Stimulated activated CD8-positive, alpha-beta memory T cell treated with anti-CD3 and anti-CD28 coated beads, Interleukin-4, amount 100 ng/mL, for 1 hour (primary cell): Measurements from ENCODE around the gene FNDC3A.
"Not testable (repeated sequence)": the region's sequence is repeated elsewhere in the genome, so short reads cannot be mapped to it uniquely, and the experiment has no call there.

Experiments used
- DNase-seq, 2 donors: peaks; one replicate each; pipeline ENCODE4 v3.0.0-alpha.2; 2020; ENCODE audit warnings: low read depth in 2 of 2, low spot score in 1 of 2

The FNDC3A gene

GRCh38 chr13:49040872-49041271 lies 65.2 kb downstream of the FNDC3A start:
- DNase-seq = no peak

GRCh38 chr13:49042476-49042875 lies 66.8 kb downstream of the FNDC3A start:
- DNase-seq = no peak

GRCh38 chr13:49044008-49044407 lies 68.3 kb downstream of the FNDC3A start:
- DNase-seq = no peak

DNA sequence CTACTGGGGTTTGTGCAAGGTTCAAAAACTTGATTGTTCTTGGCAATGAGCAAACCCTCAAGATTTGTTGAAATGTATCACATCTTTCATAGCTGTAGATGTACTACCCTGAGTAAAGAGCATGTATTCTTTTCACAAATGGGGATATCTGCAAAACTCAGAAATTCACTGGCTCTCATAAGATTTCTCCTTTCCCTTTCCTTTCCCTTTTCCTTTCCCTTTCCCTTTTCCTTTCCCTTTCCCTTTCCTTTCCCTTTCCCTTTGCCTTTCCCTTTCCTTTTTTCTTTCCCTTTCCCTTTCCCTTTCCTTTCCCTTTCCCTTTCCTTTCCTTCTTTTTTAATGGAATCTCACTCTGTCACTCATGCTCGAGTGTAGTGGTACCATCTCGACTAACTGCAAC lies 69.1 kb downstream of the FNDC3A start:
- no peak for DNase-seq

- no peak for DNase-seq
These were observed 70.3 kb downstream of the FNDC3A start for GRCh38 chr13:49046002-49046401.

GRCh38 chr13:49046519-49046918 lies 70.8 kb downstream of the FNDC3A start:
- no peak for DNase-seq

DNA sequence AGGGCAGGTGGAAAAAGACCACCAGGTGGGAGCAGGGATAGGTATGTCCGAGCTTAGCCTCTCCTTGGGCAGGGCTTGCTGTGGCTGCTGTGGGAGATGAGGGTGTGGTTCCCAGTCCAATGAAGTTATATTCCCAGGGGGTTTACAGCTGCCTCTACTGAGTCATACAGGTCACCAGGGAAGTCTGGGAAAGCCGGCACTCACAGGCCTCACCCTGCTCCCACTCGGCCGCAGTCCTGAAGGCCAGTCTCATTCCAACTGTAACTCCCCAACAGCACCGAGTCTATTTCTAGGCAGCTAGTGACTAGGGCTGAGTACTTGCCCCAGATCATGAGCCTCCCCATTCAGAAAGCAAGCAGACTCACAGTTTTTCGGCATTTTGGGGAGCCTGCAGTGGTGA lies 77.1 kb downstream of the FNDC3A start:
- no peak for DNase-seq

GRCh38 chr13:49053215-49053614 lies 77.5 kb downstream of the FNDC3A start:
- no peak for DNase-seq

DNA sequence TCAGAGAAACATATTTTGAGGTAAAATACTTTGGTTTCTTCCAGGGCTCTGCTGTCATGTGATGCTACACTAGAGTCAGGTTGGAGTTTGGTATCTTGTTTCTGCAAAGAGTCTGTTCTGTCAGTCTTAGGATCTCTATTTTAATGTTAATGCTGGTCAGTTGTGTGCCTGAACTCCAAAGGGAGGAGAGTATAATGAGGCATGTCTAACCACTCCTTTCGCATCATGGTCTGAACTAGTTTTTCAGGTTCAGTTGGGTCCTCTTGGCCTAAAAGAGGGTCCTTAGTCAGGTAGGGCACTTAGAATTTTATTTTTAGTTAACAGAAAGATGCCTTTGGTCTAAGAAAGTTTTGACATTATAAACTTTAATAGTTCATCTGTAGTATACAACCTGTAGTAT lies 78.2 kb downstream of the FNDC3A start:
- no peak for DNase-seq

DNA sequence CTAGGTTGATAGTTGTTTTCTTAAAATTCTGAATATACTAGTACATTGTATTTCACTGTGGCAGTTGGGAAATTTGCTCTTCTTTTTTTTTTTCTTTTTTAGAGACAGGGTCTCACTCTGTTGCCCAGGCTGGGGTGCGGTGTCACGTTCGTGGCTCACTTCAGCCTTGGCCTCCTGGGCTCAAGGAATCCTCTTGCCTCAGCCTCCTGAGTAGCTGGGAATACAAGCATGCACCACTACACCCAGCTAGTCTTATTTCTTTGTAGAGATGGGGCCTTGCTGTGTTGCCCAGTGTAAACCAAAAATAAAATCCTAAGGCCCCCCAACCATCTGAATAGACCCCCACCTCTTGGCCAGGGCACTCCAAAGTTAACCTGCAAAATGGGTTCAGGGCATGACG lies 79.3 kb downstream of the FNDC3A start:
- DNase-seq = no peak

- no peak for DNase-seq
These were observed 81.5 kb downstream of the FNDC3A start for GRCh38 chr13:49057176-49057575.

GRCh38 chr13:49058761-49059160 lies 83.0 kb downstream of the FNDC3A start:
- DNase-seq = no peak

GRCh38 chr13:49060678-49061387 lies 85.1 kb downstream of the FNDC3A start:
- DNase-seq = no peak

- not testable (repeated sequence) for DNase-seq
These were observed 85.7 kb downstream of the FNDC3A start for GRCh38 chr13:49061388-49061752.

GRCh38 chr13:49062297-49062896 lies 86.7 kb downstream of the FNDC3A start:
- DNase-seq = no peak

GRCh38 chr13:49063011-49063410 lies 87.3 kb downstream of the FNDC3A start:
- DNase-seq = no peak

GRCh38 chr13:49063497-49063896 lies 87.8 kb downstream of the FNDC3A start:
- no peak for DNase-seq

DNA sequence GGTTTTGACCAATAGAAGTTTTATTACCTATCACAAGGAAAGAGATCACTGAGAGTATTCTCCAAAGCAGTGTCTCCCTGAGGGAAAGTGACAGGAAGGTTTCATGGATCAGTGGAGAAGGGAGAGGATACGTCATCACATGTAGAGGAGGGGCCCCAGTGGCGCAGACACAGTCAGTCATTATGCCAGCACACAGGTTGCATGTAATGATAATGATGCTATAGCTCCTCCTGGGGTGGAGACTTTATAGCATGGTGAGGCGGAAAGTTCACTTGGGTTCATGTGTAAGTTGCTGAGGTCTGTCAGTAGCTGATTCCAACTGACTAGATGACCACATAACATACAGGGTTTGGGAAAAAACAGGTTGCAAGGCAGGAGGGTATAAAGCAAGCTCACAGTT lies 88.8 kb downstream of the FNDC3A start:
- no peak for DNase-seq

- DNase-seq = no peak
These were observed 91.1 kb downstream of the FNDC3A start for GRCh38 chr13:49066856-49067255.

DNA sequence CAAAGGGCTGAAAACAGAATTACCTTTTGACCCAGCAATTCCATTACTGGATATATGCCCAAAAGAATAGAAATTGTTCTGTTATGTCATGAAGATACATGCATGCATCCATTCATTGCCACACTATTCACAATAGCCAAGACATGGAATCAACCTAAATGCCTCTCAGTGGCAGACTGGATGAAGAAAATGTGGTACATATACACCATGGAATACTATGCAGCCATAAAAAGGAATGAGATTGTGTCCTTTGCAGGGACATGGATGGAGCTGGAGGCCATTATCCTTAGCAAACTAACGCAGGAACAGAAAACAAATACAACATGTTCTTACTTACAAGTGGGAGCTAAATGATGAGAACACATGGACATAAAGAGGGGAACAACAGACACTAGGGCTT lies 92.8 kb downstream of the FNDC3A start:
- DNase-seq = not testable (repeated sequence)

GRCh38 chr13:49070021-49070420 lies 94.3 kb downstream of the FNDC3A start:
- DNase-seq = not testable (repeated sequence)

DNA sequence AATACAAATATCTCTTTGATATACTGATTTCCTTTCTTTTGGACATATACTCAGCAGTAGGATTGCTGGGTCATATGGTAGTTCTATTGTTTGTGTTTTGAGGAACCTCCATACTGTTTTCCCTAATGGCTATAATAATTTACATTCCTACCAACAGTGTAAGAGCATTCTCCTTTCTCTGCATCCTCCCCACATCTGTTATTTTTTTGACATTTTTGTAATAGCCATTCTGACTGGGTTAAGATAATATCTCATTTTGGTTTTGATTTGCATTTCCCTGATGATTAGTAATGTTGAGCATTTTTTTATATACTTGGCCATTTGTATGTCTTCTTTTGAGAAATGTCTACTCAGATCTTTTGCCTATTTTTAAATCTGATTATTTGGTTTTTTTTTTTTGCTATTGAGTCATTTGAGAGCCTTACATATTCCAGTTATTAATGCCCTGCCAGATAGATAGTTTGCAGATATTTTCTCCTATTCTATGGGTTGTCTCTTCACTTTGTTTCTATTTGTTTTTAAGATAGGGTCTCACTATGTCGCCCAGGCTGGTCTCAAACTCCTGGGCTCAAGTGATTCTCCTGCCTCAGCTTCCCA lies 95.7 kb downstream of the FNDC3A start:
- no peak for DNase-seq
